DND-41 (cell line): ENCODE measurements around the gene RXRB.

Source experiments
- ATAC-seq: fragments of 200-7000 bp; cut with Tn5 transposase; 3 replicates; pipeline ENCODE4 v1.9.1; 2021; ENCODE audit warnings: low read depth; ENCODE audit not compliant: insufficient read depth
- DNase-seq: peaks from one replicate; pipeline ENCODE4 v3.0.0-alpha.2; 2020
- H2AFZ ChIP-seq: 2 replicates; pipeline ENCODE4 v1.6.0; 2012; ENCODE audit warnings: low read depth, low read length
- H3K27ac ChIP-seq: 2 replicates; pipeline ENCODE4 v1.5.1; 2012; ENCODE audit warnings: low read length, inconsistent platforms
- H3K27me3 ChIP-seq: fragments of 200-600 bp; sonication (generic); 2 replicates; pipeline ENCODE4 v1.6.0; 2012; ENCODE audit warnings: low read length, mild to moderate bottlenecking, inconsistent platforms; ENCODE audit not compliant: insufficient read depth, poor library complexity
- H3K36me3 ChIP-seq: 2 replicates; pipeline ENCODE4 v1.5.1; 2012; ENCODE audit warnings: low read length, inconsistent platforms; ENCODE audit not compliant: insufficient read depth
- H3K4me1 ChIP-seq: 2 replicates; pipeline ENCODE4 v1.5.1; 2012; ENCODE audit warnings: mild to moderate bottlenecking, low read length; ENCODE audit not compliant: insufficient read depth
- H3K4me2 ChIP-seq: 2 replicates; pipeline ENCODE4 v1.6.0; 2012; ENCODE audit warnings: mild to moderate bottlenecking, moderate library complexity, low read length, inconsistent platforms; ENCODE audit not compliant: insufficient read depth
- H3K4me3 ChIP-seq, 2 experiments: fragments of 200-600 bp in 1 of 2; shearing (Covaris generic) in 1 of 2; 2 replicates each; pipeline ENCODE4 v1.5.1; 2012 to 2016; ENCODE audit warnings: inconsistent platforms in 2 of 2, low read length in 2 of 2, mild to moderate bottlenecking in 2 of 2, low read depth in 1 of 2, moderate library complexity in 1 of 2
- H3K79me2 ChIP-seq: 2 replicates; pipeline ENCODE4 v1.6.0; 2012; ENCODE audit warnings: low read length, inconsistent platforms; ENCODE audit not compliant: insufficient read depth
- H3K9ac ChIP-seq: 2 replicates; pipeline ENCODE4 v1.6.0; 2012; ENCODE audit warnings: low read depth, mild to moderate bottlenecking, inconsistent platforms, low read length, moderate library complexity
- H3K9me3 ChIP-seq: 2 replicates; pipeline ENCODE4 v1.5.1; 2012; ENCODE audit warnings: low read length, moderate library complexity, mild to moderate bottlenecking, inconsistent platforms; ENCODE audit not compliant: insufficient read depth, severe bottlenecking
- H4K20me1 ChIP-seq: 2 replicates; pipeline ENCODE4 v1.6.0; 2012; ENCODE audit warnings: low read length; ENCODE audit not compliant: insufficient read depth
- CTCF ChIP-seq: IDR thresholded peaks from 2 replicates; pipeline ENCODE4 v1.5.1; 2012; ENCODE audit warnings: borderline replicate concordance, low read length, moderate library complexity, mild to moderate bottlenecking; ENCODE audit not compliant: poor library complexity, severe bottlenecking; ENCODE audit errors: extremely low read depth
- EZH2 ChIP-seq: IDR thresholded peaks from 3 replicates; pipeline ENCODE4 v1.6.1; 2012; ENCODE audit warnings: borderline replicate concordance, low read depth, mild to moderate bottlenecking, moderate library complexity, low read length, inconsistent platforms; ENCODE audit not compliant: severe bottlenecking

The RXRB gene

GRCh38 chr6:33200219-33201146 is at the start of gene RXRB, which contains the start of gene SLC39A7:
TSS of gene RXRB (minus strand) at chr6:33200665. CDS start at chr6:33200476, 189 bp downstream.
TSS of gene SLC39A7 (plus strand) at chr6:33200867. CDS start at chr6:33201246, 379 bp downstream.
- peak; percentile 77 for ATAC-seq
- peaks cover 31% of the 10 kb centered on the region for H4K20me1 ChIP-seq
- peaks cover 59% of the 10 kb centered on the region for H3K79me2 ChIP-seq

GRCh38 chr6:33249732-33250630 is 49.5 kb upstream of the RXRB start:
- ATAC-seq (no peak; the same call in 1 of the 3 replicates), DNase-seq (no peak)
- Histone ChIP-seq H3K4me2 (peak overlapping the region; percentile 88), H3K9me3 (no peaks in the 10 kb centered on the region), H3K9ac (peak overlapping the region; percentile 72), H3K4me3 (peak overlapping the region; percentile 45 to 63), H3K4me1 (peaks cover 39% of the 10 kb centered on the region), H2AFZ (peak overlapping the region; percentile 81), H3K79me2 (peaks cover 14% of the 10 kb centered on the region), H3K27ac (peak overlapping the region; percentile 85), H3K36me3 (peaks cover 18% of the 10 kb centered on the region), H4K20me1 (no peaks in the 10 kb centered on the region), H3K27me3 (no peaks in the 10 kb centered on the region)
- TF ChIP-seq CTCF (no peak), EZH2 (no peak)

More at GRCh38 chr6:33200219-33201146, at the start of gene RXRB, which contains the start of gene SLC39A7:
- peak; percentile 99 for DNase-seq
- H3K4me2 ChIP-seq: peak within 1 kb of the TSS; percentile 80
- H2AFZ ChIP-seq: peak within 1 kb of the TSS; percentile 92
- peaks cover 63% of the 10 kb centered on the region for H3K4me1 ChIP-seq
- no peak for TF ChIP-seq CTCF
- peak within 1 kb of the TSS; percentile 99 for H3K27ac ChIP-seq
- H3K4me3 ChIP-seq: peak within 1 kb of the TSS; percentile 58 to 60; a peak in 3 of 4 replicates
- peaks cover 60% of the 10 kb centered on the region for H3K36me3 ChIP-seq
- no peaks in the 10 kb centered on the region for H3K27me3 ChIP-seq
- peak within 1 kb of the TSS; percentile 90 for H3K9ac ChIP-seq
- no peaks in the 10 kb centered on the region for H3K9me3 ChIP-seq

GRCh38 chr6:33248932-33249731 is 48.7 kb upstream of the RXRB start:
- peak overlapping the region; percentile 85 for H2AFZ ChIP-seq

More at GRCh38 chr6:33248932-33249731, 48.7 kb upstream of the RXRB start:
- H4K20me1 ChIP-seq: no peaks in the 10 kb centered on the region
- H3K79me2 ChIP-seq: peaks cover 14% of the 10 kb centered on the region
- H3K9ac ChIP-seq: peak overlapping the region; percentile 72
- peak; percentile 29 for TF ChIP-seq CTCF
- TF ChIP-seq EZH2: no peak
- no peaks in the 10 kb centered on the region for H3K27me3 ChIP-seq
- H3K27ac ChIP-seq: peak overlapping the region; percentile 85
- H3K36me3 ChIP-seq: peaks cover 18% of the 10 kb centered on the region
- H3K4me1 ChIP-seq: peaks cover 39% of the 10 kb centered on the region
- H3K4me2 ChIP-seq: peak overlapping the region; percentile 88
- peak; percentile 91 for ATAC-seq
- H3K9me3 ChIP-seq: no peaks in the 10 kb centered on the region
- H3K4me3 ChIP-seq: peak overlapping the region; percentile 45 to 63
- DNase-seq: peak; percentile 98
